ENCODE data around the gene MKNK2. TPM values are rescaled to one million over a fixed set of nuclear protein-coding genes. Genes with fewer than 3 reads are reported as not detected.
"Not testable (repeated sequence)": the region's sequence is repeated elsewhere in the genome, so short reads cannot be mapped to it uniquely, and the experiment has no call there.

The MKNK2 gene
- total RNA-seq, 1 donor, result 82.5 TPM

- no peak for TF ChIP-seq CTCF (IDR thresholded peaks at IDR 0.05; ENCODE audit: extremely low read depth, low read depth, low read length)
- peaks cover 30% of the 10 kb centered on the region for H3K36me3 ChIP-seq (ENCODE audit: insufficient read depth, low read length)
- no peaks in the 10 kb centered on the region for H3K9me3 ChIP-seq (ENCODE audit: low read depth, low read length)
- H2AFZ ChIP-seq (ENCODE audit: low read length), result no peak overlapping the region
- H3K27me3 ChIP-seq (ENCODE audit: insufficient read depth, low read length), result no peaks in the 10 kb centered on the region
- H3K4me2 ChIP-seq (ENCODE audit: insufficient read depth, low read length), result no peak overlapping the region
- H3K4me3 ChIP-seq (ENCODE audit: insufficient read depth, low read length), result no peak overlapping the region
- peaks cover 36% of the 10 kb centered on the region for H4K20me1 ChIP-seq (ENCODE audit: insufficient read depth, low read length)
- H3K27ac ChIP-seq (ENCODE audit: low read depth, low read length), result no peak overlapping the region
- H3K79me2 ChIP-seq (ENCODE audit: insufficient read depth, low read length), result peaks cover 50% of the 10 kb centered on the region
- H3K4me1 ChIP-seq (ENCODE audit: insufficient read depth, low read length), result peaks cover 16% of the 10 kb centered on the region
- no peak for DNase-seq (ENCODE audit: insufficient read length, low spot score, missing footprints)
These were observed 46.9 kb upstream of the MKNK2 start for GRCh38 chr19:2097886-2098327.

- Histone ChIP-seq H3K9me3 (ENCODE audit: low read depth, low read length) (no peaks in the 10 kb centered on the region), H3K4me1 (ENCODE audit: insufficient read depth, low read length) (peaks cover 17% of the 10 kb centered on the region), H3K27ac (ENCODE audit: low read depth, low read length) (no peak overlapping the region), H3K27me3 (ENCODE audit: insufficient read depth, low read length) (no peaks in the 10 kb centered on the region), H3K4me2 (ENCODE audit: insufficient read depth, low read length) (peak overlapping the region; percentile 92), H2AFZ (ENCODE audit: low read length) (no peak overlapping the region), H3K4me3 (ENCODE audit: insufficient read depth, low read length) (peak overlapping the region; percentile 71), H3K79me2 (ENCODE audit: insufficient read depth, low read length) (peaks cover 51% of the 10 kb centered on the region), H4K20me1 (ENCODE audit: insufficient read depth, low read length) (peaks cover 34% of the 10 kb centered on the region), H3K36me3 (ENCODE audit: insufficient read depth, low read length) (peaks cover 32% of the 10 kb centered on the region)
- no peak for TF ChIP-seq CTCF (IDR thresholded peaks at IDR 0.05; ENCODE audit: extremely low read depth, low read depth, low read length)
- DNase-seq (ENCODE audit: insufficient read length, low spot score, missing footprints), result no peak
These were observed 46.3 kb upstream of the MKNK2 start for GRCh38 chr19:2097203-2097885.

GRCh38 chr19:2096480-2097202 lies 45.6 kb upstream of the MKNK2 start, which contains the start of gene IZUMO4:
IZUMO4 (plus strand) TSS chr19:2096915; CDS start chr19:2096946, 31 bp downstream.
- peaks cover 28% of the 10 kb centered on the region for H3K36me3 ChIP-seq (ENCODE audit: insufficient read depth, low read length)
- H3K79me2 ChIP-seq (ENCODE audit: insufficient read depth, low read length), result peaks cover 50% of the 10 kb centered on the region
- peak within 1 kb of the TSS; percentile 77 for H3K27ac ChIP-seq (ENCODE audit: low read depth, low read length)
- peaks cover 19% of the 10 kb centered on the region for H3K4me1 ChIP-seq (ENCODE audit: insufficient read depth, low read length)
- DNase-seq (ENCODE audit: insufficient read length, low spot score, missing footprints), result peak; percentile 100
- peak within 1 kb of the TSS; percentile 92 for H3K4me2 ChIP-seq (ENCODE audit: insufficient read depth, low read length)
- TF ChIP-seq CTCF (IDR thresholded peaks at IDR 0.05; ENCODE audit: extremely low read depth, low read depth, low read length), result peak; percentile 28
- peak within 1 kb of the TSS; percentile 47 for H2AFZ ChIP-seq (ENCODE audit: low read length)
- H3K9me3 ChIP-seq (ENCODE audit: low read depth, low read length), result no peaks in the 10 kb centered on the region
- peaks cover 30% of the 10 kb centered on the region for H4K20me1 ChIP-seq (ENCODE audit: insufficient read depth, low read length)
- peak within 1 kb of the TSS; percentile 90 for H3K4me3 ChIP-seq (ENCODE audit: insufficient read depth, low read length)
- H3K27me3 ChIP-seq (ENCODE audit: insufficient read depth, low read length), result no peaks in the 10 kb centered on the region

GRCh38 chr19:2096034-2096479 lies 45.0 kb upstream of the MKNK2 start, which contains the start of gene MOB3A:
MOB3A (minus strand) TSS chr19:2096326; CDS start chr19:2078560, 17,766 bp downstream.
- peak within 1 kb of the TSS; percentile 90 for H3K4me3 ChIP-seq (ENCODE audit: insufficient read depth, low read length)
- TF ChIP-seq CTCF (IDR thresholded peaks at IDR 0.05; ENCODE audit: extremely low read depth, low read depth, low read length), result peak; percentile 36
- H3K9me3 ChIP-seq (ENCODE audit: low read depth, low read length), result no peaks in the 10 kb centered on the region
- peak within 1 kb of the TSS; percentile 47 for H2AFZ ChIP-seq (ENCODE audit: low read length)
- peak within 1 kb of the TSS; percentile 77 for H3K27ac ChIP-seq (ENCODE audit: low read depth, low read length)
- peaks cover 20% of the 10 kb centered on the region for H3K4me1 ChIP-seq (ENCODE audit: insufficient read depth, low read length)
- H3K27me3 ChIP-seq (ENCODE audit: insufficient read depth, low read length), result no peaks in the 10 kb centered on the region
- H3K79me2 ChIP-seq (ENCODE audit: insufficient read depth, low read length), result peaks cover 45% of the 10 kb centered on the region
- H3K36me3 ChIP-seq (ENCODE audit: insufficient read depth, low read length), result peaks cover 22% of the 10 kb centered on the region
- peaks cover 25% of the 10 kb centered on the region for H4K20me1 ChIP-seq (ENCODE audit: insufficient read depth, low read length)
- peak within 1 kb of the TSS; percentile 92 for H3K4me2 ChIP-seq (ENCODE audit: insufficient read depth, low read length)
- DNase-seq (ENCODE audit: insufficient read length, low spot score, missing footprints), result peak; percentile 99

- peaks cover 67% of the 10 kb centered on the region for H3K79me2 ChIP-seq (ENCODE audit: insufficient read depth, low read length)
- not testable (repeated sequence) for DNase-seq (ENCODE audit: insufficient read length, low spot score, missing footprints); H3K4me3 ChIP-seq (ENCODE audit: insufficient read depth, low read length); H3K9me3 ChIP-seq (ENCODE audit: low read depth, low read length); H3K36me3 ChIP-seq (ENCODE audit: insufficient read depth, low read length); H3K27me3 ChIP-seq (ENCODE audit: insufficient read depth, low read length); H3K4me2 ChIP-seq (ENCODE audit: insufficient read depth, low read length); H2AFZ ChIP-seq (ENCODE audit: low read length); H3K27ac ChIP-seq (ENCODE audit: low read depth, low read length)
- H4K20me1 ChIP-seq (ENCODE audit: insufficient read depth, low read length), result peaks cover 22% of the 10 kb centered on the region
- peaks cover 43% of the 10 kb centered on the region for H3K4me1 ChIP-seq (ENCODE audit: insufficient read depth, low read length)
These were observed 41.0 kb upstream of the MKNK2 start for GRCh38 chr19:2091926-2092525.

All from osteoblast (primary cell).